Neutrophil (primary cell): ENCODE results near the gene OTC.

Experiments used
- H3K27ac ChIP-seq: fragments of 200-600 bp; sonication (generic); 2 replicates; pipeline ENCODE4 v1.5.1; 2016; ENCODE audit warnings: mild to moderate bottlenecking, moderate library complexity
- H3K27me3 ChIP-seq: fragments of 200-600 bp; sonication (generic); 2 replicates; pipeline ENCODE4 v1.6.0; 2016; ENCODE audit warnings: mild to moderate bottlenecking
- H3K36me3 ChIP-seq: fragments of 200-600 bp; sonication (generic); 2 replicates; pipeline ENCODE4 v1.5.1; 2017
- H3K4me1 ChIP-seq, 2 experiments: fragments of 200-600 bp in 1 of 2; sonication (generic) in 1 of 2; 1 replicate in 1 of 2; 2 replicates in 1 of 2; pipeline versions ENCODE4 v1.5.1 to v1.6.1; 2013 to 2016; ENCODE audit warnings: low read depth in 1 of 2, low read length in 1 of 2, mild to moderate bottlenecking in 1 of 2, moderate library complexity in 1 of 2; ENCODE audit not compliant: control insufficient read depth in 1 of 2, insufficient read depth in 1 of 2
- H3K4me3 ChIP-seq, 2 experiments: fragments of 200-600 bp in 1 of 2; sonication (generic) in 1 of 2; 1 replicate in 1 of 2; 2 replicates in 1 of 2; pipeline ENCODE4 v1.5.1; 2013 to 2016; ENCODE audit warnings: low read depth in 1 of 2, low read length in 1 of 2, mild to moderate bottlenecking in 1 of 2, moderate library complexity in 1 of 2
- H3K9me3 ChIP-seq: fragments of 200-600 bp; sonication (generic); 2 replicates; pipeline ENCODE4 v1.5.1; 2016
- CTCF ChIP-seq: fragments of 200-600 bp; sonication (generic); IDR thresholded peaks from 2 replicates; pipeline ENCODE4 v1.5.1; 2016; ENCODE audit warnings: antibody characterized with exemption

OTC gene

GRCh38 chrX:38341442-38341841, 11.0 kb upstream of the OTC start:
- H3K27me3 ChIP-seq, result no peaks in the 10 kb centered on the region
- H3K9me3 ChIP-seq, result no peaks in the 10 kb centered on the region
- no peak overlapping the region for H3K4me3 ChIP-seq
- TF ChIP-seq CTCF, result no peak
- H3K27ac ChIP-seq, result no peak overlapping the region
- H3K36me3 ChIP-seq, result no peaks in the 10 kb centered on the region
- H3K4me1 ChIP-seq, result peaks cover under 1 to 4% of the 10 kb centered on the region in 2 experiments

- TF ChIP-seq CTCF, result no peak
- H3K4me1 ChIP-seq, result peaks cover 16 to 19% of the 10 kb centered on the region in 2 experiments
- no peaks in the 10 kb centered on the region for H3K36me3 ChIP-seq
- H3K4me3 ChIP-seq, result no peak overlapping the region
- H3K27me3 ChIP-seq, result no peaks in the 10 kb centered on the region
- H3K27ac ChIP-seq, result no peak overlapping the region
- no peaks in the 10 kb centered on the region for H3K9me3 ChIP-seq
Observed at GRCh38 chrX:38342853-38343778, 9.3 kb upstream of the OTC start.

DNA sequence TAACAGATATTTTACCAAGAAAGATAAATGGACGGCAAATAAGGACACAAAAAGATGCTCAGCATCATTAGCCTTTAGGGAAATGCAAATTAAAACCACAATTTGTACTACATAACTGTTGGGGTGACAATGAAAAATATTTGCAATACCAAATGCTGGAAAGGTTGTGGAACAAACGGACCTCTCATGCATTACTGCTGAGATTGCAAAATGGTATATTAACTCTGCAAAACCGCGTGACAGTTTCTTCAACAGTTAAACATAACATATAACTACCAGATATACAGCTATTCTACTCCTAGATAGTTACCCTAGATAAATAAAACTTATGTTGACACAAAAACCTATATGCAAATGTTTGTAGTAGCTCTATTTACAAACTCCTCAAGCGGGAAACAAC, 6.3 kb upstream of the OTC start:
- Histone ChIP-seq H3K4me1 (peaks cover 16 to 19% of the 10 kb centered on the region in 2 experiments), H3K27me3 (peaks cover 9% of the 10 kb centered on the region), H3K27ac (peak overlapping the region; percentile 82), H3K36me3 (no peaks in the 10 kb centered on the region), H3K4me3 (no peak overlapping the region), H3K9me3 (no peaks in the 10 kb centered on the region)
- TF ChIP-seq CTCF, result no peak

DNA sequence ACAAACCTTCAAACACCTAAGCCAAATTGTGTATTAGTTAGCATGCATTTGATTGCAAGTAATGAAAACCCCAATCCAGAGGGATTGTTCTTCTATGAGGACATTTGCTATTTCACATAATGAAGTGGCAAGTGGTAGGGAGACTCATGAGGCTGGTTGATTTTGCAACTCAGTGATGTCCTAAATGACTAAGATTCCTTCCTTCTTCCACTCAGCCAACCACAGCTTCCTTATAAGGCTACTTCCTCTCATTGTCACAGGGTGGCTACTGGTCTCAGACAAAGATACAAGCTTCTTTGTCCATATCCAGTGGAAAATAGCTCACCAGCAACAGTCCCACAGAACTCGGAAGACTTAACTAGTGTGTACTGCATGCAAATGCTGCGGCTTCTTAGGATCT, 5.3 kb upstream of the OTC start:
- TF ChIP-seq CTCF, result no peak
- Histone ChIP-seq H3K9me3 (no peaks in the 10 kb centered on the region), H3K4me3 (no peak overlapping the region), H3K4me1 (peaks cover 16 to 19% of the 10 kb centered on the region in 2 experiments), H3K27ac (peak overlapping the region; percentile 82), H3K36me3 (no peaks in the 10 kb centered on the region), H3K27me3 (peaks cover 9% of the 10 kb centered on the region)

GRCh38 chrX:38351346-38351745, 1.1 kb upstream of the OTC start:
- Histone ChIP-seq H3K9me3 (no peaks in the 10 kb centered on the region), H3K27me3 (peaks cover 9% of the 10 kb centered on the region), H3K4me3 (no peak overlapping the region), H3K27ac (no peak overlapping the region), H3K36me3 (no peaks in the 10 kb centered on the region), H3K4me1 (peaks cover 16% of the 10 kb centered on the region in 2 experiments)
- TF ChIP-seq CTCF, result no peak
